ENCODE data around the gene SPP1. TPM values are rescaled to one million over a fixed set of nuclear protein-coding genes. Genes with fewer than 3 reads are reported as not detected.

Gene SPP1
- total RNA-seq, 1 donor: 7.6 TPM

DNA sequence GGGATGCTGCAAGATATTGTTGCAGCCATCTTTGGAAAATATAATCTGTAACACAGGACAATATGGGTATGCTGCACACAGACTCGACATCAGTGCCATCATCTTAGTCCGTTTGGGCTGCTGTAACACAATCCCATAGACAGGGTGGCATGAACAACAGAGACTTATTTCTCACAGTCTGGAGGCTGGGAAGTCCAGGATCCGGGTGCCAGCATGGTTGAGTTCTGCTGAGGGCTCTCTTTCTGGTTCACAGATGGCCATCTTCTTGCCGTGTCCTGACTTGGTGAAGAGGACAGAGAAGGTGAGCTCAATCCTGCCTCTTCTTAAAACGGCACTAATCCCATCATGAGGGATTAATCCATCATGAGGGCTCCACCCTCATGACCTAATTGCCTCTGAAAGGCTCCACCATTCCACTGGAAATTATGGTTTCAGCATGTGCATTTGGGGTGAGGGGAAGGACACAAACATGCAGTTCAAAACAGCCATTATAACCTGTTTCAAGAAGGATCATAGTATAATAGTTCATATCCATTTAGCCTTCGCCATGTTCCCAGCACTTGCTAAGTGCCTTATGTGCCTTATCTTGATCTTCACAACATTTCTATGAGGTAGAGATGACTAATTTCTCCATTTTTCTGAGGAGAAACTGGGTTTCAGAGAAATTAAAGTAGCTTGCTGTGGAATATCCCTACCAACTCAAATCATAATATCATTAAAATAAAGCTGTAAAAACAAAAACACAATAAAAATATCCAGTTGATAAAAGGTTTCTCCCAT lies 27.9 kb upstream of the SPP1 start:
- peaks cover 5% of the 10 kb centered on the region for H3K4me1 ChIP-seq (ENCODE audit: insufficient read depth, low read length)
- TF ChIP-seq, protein P1, sequence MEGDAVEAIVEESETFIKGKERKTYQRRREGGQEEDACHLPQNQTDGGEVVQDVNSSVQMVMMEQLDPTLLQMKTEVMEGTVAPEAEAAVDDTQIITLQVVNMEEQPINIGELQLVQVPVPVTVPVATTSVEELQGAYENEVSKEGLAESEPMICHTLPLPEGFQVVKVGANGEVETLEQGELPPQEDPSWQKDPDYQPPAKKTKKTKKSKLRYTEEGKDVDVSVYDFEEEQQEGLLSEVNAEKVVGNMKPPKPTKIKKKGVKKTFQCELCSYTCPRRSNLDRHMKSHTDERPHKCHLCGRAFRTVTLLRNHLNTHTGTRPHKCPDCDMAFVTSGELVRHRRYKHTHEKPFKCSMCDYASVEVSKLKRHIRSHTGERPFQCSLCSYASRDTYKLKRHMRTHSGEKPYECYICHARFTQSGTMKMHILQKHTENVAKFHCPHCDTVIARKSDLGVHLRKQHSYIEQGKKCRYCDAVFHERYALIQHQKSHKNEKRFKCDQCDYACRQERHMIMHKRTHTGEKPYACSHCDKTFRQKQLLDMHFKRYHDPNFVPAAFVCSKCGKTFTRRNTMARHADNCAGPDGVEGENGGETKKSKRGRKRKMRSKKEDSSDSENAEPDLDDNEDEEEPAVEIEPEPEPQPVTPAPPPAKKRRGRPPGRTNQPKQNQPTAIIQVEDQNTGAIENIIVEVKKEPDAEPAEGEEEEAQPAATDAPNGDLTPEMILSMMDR (IDR thresholded peaks at IDR 0.05; ENCODE audit: extremely low read depth, low read depth, low read length): no peak
- H4K20me1 ChIP-seq (ENCODE audit: insufficient read depth, low read length): no peaks in the 10 kb centered on the region
- no peaks in the 10 kb centered on the region for H3K9me3 ChIP-seq (ENCODE audit: low read depth, low read length)
- no peak overlapping the region for H3K4me3 ChIP-seq (ENCODE audit: insufficient read depth, low read length)
- no peak overlapping the region for H2AFZ ChIP-seq (ENCODE audit: low read length)
- no peak overlapping the region for H3K4me2 ChIP-seq (ENCODE audit: insufficient read depth, low read length)
- H3K27me3 ChIP-seq (ENCODE audit: insufficient read depth, low read length): peaks cover 3% of the 10 kb centered on the region
- no peaks in the 10 kb centered on the region for H3K36me3 ChIP-seq (ENCODE audit: insufficient read depth, low read length)
- no peaks in the 10 kb centered on the region for H3K79me2 ChIP-seq (ENCODE audit: insufficient read depth, low read length)
- DNase-seq (ENCODE audit: insufficient read length, low spot score, missing footprints): no peak
- no peak overlapping the region for H3K27ac ChIP-seq (ENCODE audit: low read depth, low read length)

DNA sequence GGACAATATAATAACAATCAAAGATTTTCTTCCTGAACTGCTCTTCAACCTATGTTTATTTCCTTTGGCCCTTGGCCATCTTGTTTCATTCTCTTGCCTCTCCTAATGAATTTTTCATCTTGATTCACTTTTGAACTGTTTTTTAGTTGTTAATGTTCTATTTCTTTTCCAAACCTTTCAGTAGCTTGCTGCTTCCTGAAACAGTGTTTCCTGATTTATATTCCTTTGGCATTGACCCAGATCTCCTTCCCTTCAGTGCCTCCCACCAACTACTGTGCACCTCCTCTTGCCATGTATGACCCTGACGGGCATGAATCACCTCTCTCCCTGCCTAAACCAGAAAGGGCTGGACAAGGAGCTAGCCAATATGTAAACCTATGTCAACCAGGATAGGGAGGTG lies 25.6 kb upstream of the SPP1 start:
- H3K4me1 ChIP-seq (ENCODE audit: insufficient read depth, low read length): peaks cover 5% of the 10 kb centered on the region
- H3K4me2 ChIP-seq (ENCODE audit: insufficient read depth, low read length): no peak overlapping the region
- TF ChIP-seq, protein P1 (IDR thresholded peaks at IDR 0.05; ENCODE audit: extremely low read depth, low read depth, low read length): no peak
- no peak overlapping the region for H3K27ac ChIP-seq (ENCODE audit: low read depth, low read length)
- no peak overlapping the region for H3K4me3 ChIP-seq (ENCODE audit: insufficient read depth, low read length)
- no peak overlapping the region for H2AFZ ChIP-seq (ENCODE audit: low read length)
- no peaks in the 10 kb centered on the region for H4K20me1 ChIP-seq (ENCODE audit: insufficient read depth, low read length)
- H3K79me2 ChIP-seq (ENCODE audit: insufficient read depth, low read length): no peaks in the 10 kb centered on the region
- H3K9me3 ChIP-seq (ENCODE audit: low read depth, low read length): no peaks in the 10 kb centered on the region
- H3K27me3 ChIP-seq (ENCODE audit: insufficient read depth, low read length): no peaks in the 10 kb centered on the region
- no peak for DNase-seq (ENCODE audit: insufficient read length, low spot score, missing footprints)
- no peaks in the 10 kb centered on the region for H3K36me3 ChIP-seq (ENCODE audit: insufficient read depth, low read length)

DNA sequence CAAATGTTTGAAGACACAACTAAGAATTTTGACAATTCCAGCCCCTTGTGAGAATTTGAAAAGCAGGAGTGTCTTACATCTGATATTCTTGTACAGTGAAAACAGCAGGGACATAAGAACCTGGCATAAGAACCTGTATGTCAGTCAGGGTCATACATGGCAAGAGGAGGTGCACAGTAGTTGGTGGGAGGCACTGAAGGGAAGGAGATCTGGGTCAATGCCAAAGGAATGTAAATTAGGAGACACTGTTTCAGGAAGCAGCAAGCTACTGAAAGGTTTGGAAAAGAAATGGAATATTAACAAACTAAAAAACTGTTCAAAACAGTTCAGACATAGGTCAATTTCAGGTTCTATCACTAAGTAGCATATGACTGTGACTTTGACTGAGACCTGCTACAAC lies 25.0 kb upstream of the SPP1 start:
- TF ChIP-seq, protein P1 (IDR thresholded peaks at IDR 0.05; ENCODE audit: extremely low read depth, low read depth, low read length): no peak
- Histone ChIP-seq H3K27me3 (ENCODE audit: insufficient read depth, low read length) (no peaks in the 10 kb centered on the region), H3K9me3 (ENCODE audit: low read depth, low read length) (no peaks in the 10 kb centered on the region), H3K4me2 (ENCODE audit: insufficient read depth, low read length) (no peak overlapping the region), H3K79me2 (ENCODE audit: insufficient read depth, low read length) (no peaks in the 10 kb centered on the region), H4K20me1 (ENCODE audit: insufficient read depth, low read length) (no peaks in the 10 kb centered on the region), H3K27ac (ENCODE audit: low read depth, low read length) (no peak overlapping the region), H2AFZ (ENCODE audit: low read length) (no peak overlapping the region), H3K4me3 (ENCODE audit: insufficient read depth, low read length) (no peak overlapping the region), H3K36me3 (ENCODE audit: insufficient read depth, low read length) (no peaks in the 10 kb centered on the region), H3K4me1 (ENCODE audit: insufficient read depth, low read length) (peaks cover 5% of the 10 kb centered on the region)
- no peak for DNase-seq (ENCODE audit: insufficient read length, low spot score, missing footprints)

DNA sequence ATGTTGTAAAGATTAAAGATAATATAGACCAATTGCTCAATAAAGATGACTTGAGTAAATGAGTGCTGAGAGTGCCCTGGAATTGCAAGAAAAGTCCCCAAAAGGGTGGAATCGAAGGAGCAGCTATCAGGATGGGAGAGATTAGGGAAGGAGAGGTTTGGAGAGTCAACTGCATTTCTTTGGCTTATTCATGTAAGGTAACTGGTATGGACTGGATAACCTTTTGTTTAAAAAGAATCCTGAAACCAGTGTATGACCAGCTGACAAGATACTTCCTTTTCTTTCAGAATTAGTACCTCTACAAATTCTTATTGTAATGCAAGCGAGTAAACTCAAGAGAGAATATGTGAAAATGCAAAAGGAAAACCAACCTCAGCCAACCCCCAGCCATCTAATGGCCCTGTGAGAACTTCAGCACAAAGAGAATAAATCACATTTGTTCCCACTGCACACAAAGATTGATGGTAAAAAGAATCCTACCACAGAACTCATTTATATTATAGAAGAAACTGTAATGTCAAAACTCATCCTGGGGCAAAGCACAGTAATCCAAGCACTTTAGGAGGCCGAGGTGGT lies 24.5 kb upstream of the SPP1 start:
- no peaks in the 10 kb centered on the region for H3K79me2 ChIP-seq (ENCODE audit: insufficient read depth, low read length)
- H3K4me3 ChIP-seq (ENCODE audit: insufficient read depth, low read length): no peak overlapping the region
- TF ChIP-seq, protein P1 (IDR thresholded peaks at IDR 0.05; ENCODE audit: extremely low read depth, low read depth, low read length): no peak
- no peak overlapping the region for H2AFZ ChIP-seq (ENCODE audit: low read length)
- H3K9me3 ChIP-seq (ENCODE audit: low read depth, low read length): no peaks in the 10 kb centered on the region
- no peaks in the 10 kb centered on the region for H4K20me1 ChIP-seq (ENCODE audit: insufficient read depth, low read length)
- no peaks in the 10 kb centered on the region for H3K27me3 ChIP-seq (ENCODE audit: insufficient read depth, low read length)
- no peak for DNase-seq (ENCODE audit: insufficient read length, low spot score, missing footprints)
- peaks cover 5% of the 10 kb centered on the region for H3K4me1 ChIP-seq (ENCODE audit: insufficient read depth, low read length)
- H3K36me3 ChIP-seq (ENCODE audit: insufficient read depth, low read length): no peaks in the 10 kb centered on the region
- no peak overlapping the region for H3K27ac ChIP-seq (ENCODE audit: low read depth, low read length)
- no peak overlapping the region for H3K4me2 ChIP-seq (ENCODE audit: insufficient read depth, low read length)

All from osteoblast (primary cell).